A549 (cell line): Measurements from ENCODE around the gene COL8A1. TPM values are rescaled to one million over a fixed set of nuclear protein-coding genes. Genes with fewer than 3 reads are reported as not detected.

ENCODE experiments used
- ATAC-seq, 2 experiments: fragments of 200-7000 bp in 1 of 2; fragments of >200 bp in 1 of 2; cut with Nextera tagmentation in 1 of 2; cut with Tn5 transposase in 1 of 2; 3 replicates each; pipeline versions ENCODE4 v1.8.0 to v1.9.1; 2018 to 2020; ENCODE audit warnings: mild to moderate bottlenecking in 1 of 2, moderate library complexity in 1 of 2
- CTCF ChIA-PET: fragments of 300-600 bp; sonication (Branson Sonifier 250); formaldehyde crosslinking; extraction: SDS; loops from one replicate; lab custom pipeline; 2021; ENCODE audit warnings: antibody characterized with exemption, inconsistent platforms; lab: Yijun Ruan, JAX
- POLR2A ChIA-PET: fragments of 350-600 bp; formaldehyde crosslinking; extraction: SDS; loops from one replicate; lab custom pipeline; 2021; ENCODE audit warnings: antibody characterized with exemption, inconsistent platforms; lab: Yijun Ruan, JAX
- DNase-seq, 2 experiments: peaks; one replicate each; pipeline versions ENCODE4 v3.0.0 to v3.0.0-alpha.2; 2011 to 2016; ENCODE audit warnings: low read depth in 1 of 2, low spot score in 1 of 2
- FAIRE-seq: peaks from 2 replicates; lab custom pipeline; 2011; peaks lifted over from hg19 to GRCh38; lab: Jason Lieb, UNC
- H3K27ac ChIP-seq, 2 experiments: fragments of >200 bp; sonication (Bioruptor Twin); formaldehyde crosslinking; 3 replicates each; pipeline ENCODE4 v1.5.1; 2016 to 2017
- H3K4me1 ChIP-seq: fragments of >200 bp; sonication (Bioruptor Twin); formaldehyde crosslinking; 3 replicates; pipeline ENCODE4 v1.6.1; 2016
- H3K4me2 ChIP-seq: fragments of >200 bp; sonication (Bioruptor Twin); formaldehyde crosslinking; 3 replicates; pipeline ENCODE4 v1.6.1; 2016
- H3K4me3 ChIP-seq: fragments of >200 bp; sonication (Bioruptor Twin); formaldehyde crosslinking; 3 replicates; pipeline ENCODE4 v1.5.1; 2016
- H3K9me3 ChIP-seq: fragments of >200 bp; sonication (Bioruptor Twin); formaldehyde crosslinking; 3 replicates; pipeline ENCODE4 v1.6.1; 2016
- BHLHE40 ChIP-seq: IDR thresholded peaks from 2 replicates; pipeline ENCODE4 v1.6.1; 2012; ENCODE audit warnings: low read depth, low read length, inconsistent platforms
- CBX8 ChIP-seq: fragments of 200-600 bp; sonication (generic); IDR thresholded peaks from 2 replicates; pipeline ENCODE4 v1.6.1; 2016
- EHF ChIP-seq: fragments of 250-450 bp; sonication (Bioruptor Pico); IDR thresholded peaks from 2 replicates; pipeline ENCODE4 v1.5.0; 2020; ENCODE audit warnings: mild to moderate bottlenecking
- EHMT2 ChIP-seq: fragments of 200-600 bp; sonication (generic); IDR thresholded peaks from 2 replicates; pipeline ENCODE4 v1.6.1; 2016; ENCODE audit warnings: antibody characterized with exemption, low read depth, mild to moderate bottlenecking, moderate library complexity
- ELK1 ChIP-seq: fragments of 150-350 bp; IDR thresholded peaks from 2 replicates; pipeline ENCODE4 v1.6.1; 2014; ENCODE audit warnings: low read depth, mild to moderate bottlenecking, low read length
- EP300 ChIP-seq, 2 experiments: fragments of >200 bp; sonication (Bioruptor Twin); formaldehyde crosslinking; IDR thresholded peaks; 2 replicates in 1 of 2; 3 replicates in 1 of 2; pipeline ENCODE4 v1.6.1; 2016 to 2017
- FOXS1 ChIP-seq: fragments of 250-450 bp; sonication (Bioruptor Pico); IDR thresholded peaks from 2 replicates; pipeline ENCODE4 v1.5.0; 2020; ENCODE audit warnings: mild to moderate bottlenecking, moderate library complexity
- GATA3 ChIP-seq: IDR thresholded peaks from 2 replicates; pipeline ENCODE4 v1.6.1; 2012; ENCODE audit warnings: borderline replicate concordance
- HDAC2 ChIP-seq: fragments of 200-600 bp; sonication (generic); IDR thresholded peaks from 2 replicates; pipeline ENCODE4 v1.6.1; 2016
- HOXA7 ChIP-seq: fragments of 250-450 bp; sonication (Bioruptor Pico); IDR thresholded peaks from 2 replicates; pipeline ENCODE4 v1.5.0; 2020; ENCODE audit warnings: mild to moderate bottlenecking, moderate library complexity
- HOXB5 ChIP-seq: fragments of 250-450 bp; sonication (Bioruptor Pico); IDR thresholded peaks from 2 replicates; pipeline ENCODE4 v1.5.0; 2020; ENCODE audit warnings: mild to moderate bottlenecking, moderate library complexity
- JUN ChIP-seq, 2 experiments: fragments of >200 bp; sonication (Bioruptor Twin); formaldehyde crosslinking; IDR thresholded peaks; 2 replicates in 1 of 2; 3 replicates in 1 of 2; pipeline ENCODE4 v1.6.1; 2016 to 2017
- KDM5A ChIP-seq: fragments of 200-600 bp; sonication (generic); IDR thresholded peaks from 2 replicates; pipeline ENCODE4 v1.6.1; 2016; ENCODE audit warnings: antibody characterized with exemption, mild to moderate bottlenecking
- MAFK ChIP-seq: fragments of 450-650 bp; IDR thresholded peaks from 2 replicates; pipeline ENCODE4 v1.6.1; 2014; ENCODE audit not compliant: partially characterized antibody
- NFE2L2 ChIP-seq: fragments of 150-350 bp; conservative IDR thresholded peaks from 2 replicates; pipeline ENCODE4 v1.6.1; 2014; ENCODE audit warnings: low read length
- PHF8 ChIP-seq: fragments of 200-600 bp; sonication (generic); IDR thresholded peaks from 2 replicates; pipeline ENCODE4 v1.6.1; 2016; ENCODE audit warnings: low read depth, mild to moderate bottlenecking, antibody characterized with exemption, moderate library complexity, borderline replicate concordance
- RNF2 ChIP-seq: fragments of 200-600 bp; sonication (generic); IDR thresholded peaks from 2 replicates; pipeline ENCODE4 v1.6.1; 2016; ENCODE audit warnings: low read depth, mild to moderate bottlenecking, antibody characterized with exemption, moderate library complexity, borderline replicate concordance
- SMC3 ChIP-seq: fragments of >200 bp; sonication (Bioruptor Twin); formaldehyde crosslinking; IDR thresholded peaks from 3 replicates; pipeline ENCODE4 v1.6.1; 2018; ENCODE audit warnings: inconsistent platforms
- SREBF2 ChIP-seq: fragments of 450-650 bp; IDR thresholded peaks from 2 replicates; pipeline ENCODE4 v1.6.1; 2014; ENCODE audit warnings: mild to moderate bottlenecking, moderate library complexity
- TP53 ChIP-seq: fragments of 250-450 bp; sonication (Bioruptor Pico); IDR thresholded peaks from 2 replicates; pipeline ENCODE4 v1.5.0; 2021; ENCODE audit warnings: mild to moderate bottlenecking, moderate library complexity
- ZNF302 ChIP-seq: fragments of 250-450 bp; sonication (Bioruptor Pico); IDR thresholded peaks from 2 replicates; pipeline ENCODE4 v1.9.0; 2021; ENCODE audit warnings: inconsistent platforms, mild to moderate bottlenecking, moderate library complexity
- WGBS: methylation state at CpG from one replicate; pipeline ENCODE4 v1.1.6; 2017; ENCODE audit errors: missing lambda C conversion rate; 5-methylcytosine and 5-hydroxymethylcytosine counted together
- polyA plus RNA-seq, 4 experiments: library from polyadenylated mRNA; depleted of rRNA in 3 of 4; stranded (reverse); fragments of >200 nt; fragmentation: RNase III in 1 of 4; extraction: RNeasy Plus Mini Kit Qiagen cat#74134 plus additional on column Dnase treatment in 1 of 4; gene quantifications; 2 replicates in 3 of 4; 3 replicates in 1 of 4; pipeline ENCODE4 v1.2.3, GENCODE V29; 2011 to 2017
- TF ChIP-seq, protein P1 (sequence below): fragments of 200-600 bp; sonication (generic); IDR thresholded peaks from 2 replicates; pipeline ENCODE4 v1.6.1; 2016; ENCODE audit warnings: antibody characterized with exemption, mild to moderate bottlenecking, moderate library complexity
- TF ChIP-seq, protein P2 (sequence below): IDR thresholded peaks from 2 replicates; pipeline ENCODE4 v1.6.1; 2012
- TF ChIP-seq, protein P3 (sequence below): fragments of >200 bp; sonication (Bioruptor Twin); formaldehyde crosslinking; IDR thresholded peaks from 2 replicates; pipeline ENCODE4 v1.6.1; 2016

Gene COL8A1
- polyA plus RNA-seq, 2 of the 4 experiments (the other 2 are of a cell fraction), result not detected

GRCh38 chr3:99711351-99711750, 73.0 kb downstream of the COL8A1 start (continued):
- TF ChIP-seq, protein P1, sequence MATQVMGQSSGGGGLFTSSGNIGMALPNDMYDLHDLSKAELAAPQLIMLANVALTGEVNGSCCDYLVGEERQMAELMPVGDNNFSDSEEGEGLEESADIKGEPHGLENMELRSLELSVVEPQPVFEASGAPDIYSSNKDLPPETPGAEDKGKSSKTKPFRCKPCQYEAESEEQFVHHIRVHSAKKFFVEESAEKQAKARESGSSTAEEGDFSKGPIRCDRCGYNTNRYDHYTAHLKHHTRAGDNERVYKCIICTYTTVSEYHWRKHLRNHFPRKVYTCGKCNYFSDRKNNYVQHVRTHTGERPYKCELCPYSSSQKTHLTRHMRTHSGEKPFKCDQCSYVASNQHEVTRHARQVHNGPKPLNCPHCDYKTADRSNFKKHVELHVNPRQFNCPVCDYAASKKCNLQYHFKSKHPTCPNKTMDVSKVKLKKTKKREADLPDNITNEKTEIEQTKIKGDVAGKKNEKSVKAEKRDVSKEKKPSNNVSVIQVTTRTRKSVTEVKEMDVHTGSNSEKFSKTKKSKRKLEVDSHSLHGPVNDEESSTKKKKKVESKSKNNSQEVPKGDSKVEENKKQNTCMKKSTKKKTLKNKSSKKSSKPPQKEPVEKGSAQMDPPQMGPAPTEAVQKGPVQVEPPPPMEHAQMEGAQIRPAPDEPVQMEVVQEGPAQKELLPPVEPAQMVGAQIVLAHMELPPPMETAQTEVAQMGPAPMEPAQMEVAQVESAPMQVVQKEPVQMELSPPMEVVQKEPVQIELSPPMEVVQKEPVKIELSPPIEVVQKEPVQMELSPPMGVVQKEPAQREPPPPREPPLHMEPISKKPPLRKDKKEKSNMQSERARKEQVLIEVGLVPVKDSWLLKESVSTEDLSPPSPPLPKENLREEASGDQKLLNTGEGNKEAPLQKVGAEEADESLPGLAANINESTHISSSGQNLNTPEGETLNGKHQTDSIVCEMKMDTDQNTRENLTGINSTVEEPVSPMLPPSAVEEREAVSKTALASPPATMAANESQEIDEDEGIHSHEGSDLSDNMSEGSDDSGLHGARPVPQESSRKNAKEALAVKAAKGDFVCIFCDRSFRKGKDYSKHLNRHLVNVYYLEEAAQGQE, result no peak
- TF ChIP-seq SMC3 (no peak), MAFK (no peak), PHF8 (no peak)
- TF ChIP-seq, all 56 proteins: peak for 0

DNA sequence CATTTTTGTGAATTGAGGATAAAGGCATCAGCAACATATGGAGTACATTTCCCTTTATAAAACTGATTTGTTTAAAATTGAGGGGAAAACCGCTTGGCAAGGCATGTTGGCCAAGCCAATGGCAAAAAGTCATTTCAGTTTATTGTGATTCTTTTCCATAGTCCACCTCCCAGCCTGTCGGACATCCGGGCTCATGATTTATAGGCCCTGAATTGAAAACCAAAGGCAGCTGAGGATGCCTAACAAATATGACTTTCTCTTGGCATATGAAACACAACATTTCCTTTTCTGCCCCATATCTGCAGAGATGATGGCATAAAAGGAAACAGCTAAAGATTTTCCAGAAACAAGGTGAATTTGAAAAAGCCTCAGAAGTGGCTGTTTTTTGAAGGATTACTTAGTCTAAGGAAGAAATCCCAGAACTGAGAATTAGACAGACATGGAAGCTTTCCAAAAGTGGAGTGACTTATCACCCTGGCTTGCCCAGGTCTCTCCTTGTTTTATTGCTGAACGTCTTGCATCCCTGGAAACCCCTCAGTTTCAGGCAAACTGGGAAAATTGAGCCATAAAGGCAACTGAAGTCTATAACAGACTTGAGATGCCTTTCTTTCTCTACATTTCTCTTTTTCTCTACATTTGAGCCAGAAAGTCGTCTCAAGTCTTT, 74.0 kb downstream of the COL8A1 start:
- POLR2A ChIA-PET, result no interaction called here
- Histone ChIP-seq H3K9me3 (no peaks in the 10 kb centered on the region), H3K27ac (no peak overlapping the region), H3K4me3 (no peak overlapping the region), H3K4me2 (no peak overlapping the region), H3K4me1 (no peaks in the 10 kb centered on the region)
- CTCF ChIA-PET, result no interaction called here
- ATAC-seq, result no peak
- no peak for DNase-seq
- 36% methylated on average over 5 of the region's 5 CpGs for WGBS
- no peak for FAIRE-seq
- TF ChIP-seq RNF2 (no peak), EHMT2 (no peak), NFE2L2 (no peak), EHF (CRISPR knock-in tag) (no peak), CBX8 (no peak), KDM5A (no peak), BHLHE40 (no peak), TP53 (CRISPR knock-in tag) (no peak), JUN (IDR thresholded peaks at IDR 0.05) (no peak), HDAC2 (no peak), HOXB5 (CRISPR knock-in tag) (no peak), FOXS1 (CRISPR knock-in tag) (no peak), SMC3 (no peak), ZNF302 (no peak), SREBF2 (no peak), GATA3 (no peak)
- TF ChIP-seq, protein P2, sequence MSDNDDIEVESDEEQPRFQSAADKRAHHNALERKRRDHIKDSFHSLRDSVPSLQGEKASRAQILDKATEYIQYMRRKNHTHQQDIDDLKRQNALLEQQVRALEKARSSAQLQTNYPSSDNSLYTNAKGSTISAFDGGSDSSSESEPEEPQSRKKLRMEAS, result no peak
- TF ChIP-seq, protein P3, sequence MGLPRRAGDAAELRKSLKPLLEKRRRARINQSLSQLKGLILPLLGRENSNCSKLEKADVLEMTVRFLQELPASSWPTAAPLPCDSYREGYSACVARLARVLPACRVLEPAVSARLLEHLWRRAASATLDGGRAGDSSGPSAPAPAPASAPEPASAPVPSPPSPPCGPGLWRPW, result no peak
- TF ChIP-seq, all 56 proteins: peak for 0

GRCh38 chr3:99713440-99713839, 75.0 kb downstream of the COL8A1 start:
- CTCF ChIA-PET, result interaction anchor here (2.2 kb wide), 1 partner anchor 26 kb away, joined by 7 read pairs; no protein-coding TSS in a partner anchor

More at GRCh38 chr3:99713440-99713839, 75.0 kb downstream of the COL8A1 start:
- no peak for FAIRE-seq
- Histone ChIP-seq H3K27ac (no peak overlapping the region), H3K4me1 (no peaks in the 10 kb centered on the region), H3K4me3 (no peak overlapping the region), H3K9me3 (no peaks in the 10 kb centered on the region), H3K4me2 (no peak overlapping the region)
- no peak for DNase-seq
- WGBS, result 1% methylated on average over 5 of the region's 5 CpGs
- no peak for ATAC-seq
- TF ChIP-seq EP300 (IDR thresholded peaks at IDR 0.05) (no peak), HOXB5 (CRISPR knock-in tag) (no peak), ELK1 (no peak), HOXA7 (no peak)
- POLR2A ChIA-PET, result no interaction called here
